ENCODE data around the gene ERCC6. TPM values are rescaled to one million over a fixed set of nuclear protein-coding genes. Genes with fewer than 3 reads are reported as not detected.

The ERCC6 gene
- polyA plus RNA-seq, 1 of the 3 experiments (the other 2 are of a cell fraction) = 4.5 TPM

GRCh38 chr10:49502358-49502757 lies 36.6 kb downstream of the ERCC6 start:
- ChIA-PET CTCF (interaction anchor here (0.9 to 5.3 kb wide), 5 partner anchors 10 to 847 kb away, joined by 3 to 30 read pairs (median 6); no protein-coding TSS in a partner anchor), POLR2A (interaction anchor here (0.6 kb wide), 1 partner anchor 25 kb away, joined by 3 read pairs; no protein-coding TSS in a partner anchor)
- Histone ChIP-seq H3K4me1 (ENCODE audit: control insufficient read depth in 1 of 2, insufficient read depth in 2 of 2, low read depth in 1 of 2, low read length in 1 of 2) (peaks cover 0 to 15% of the 10 kb centered on the region in 2 experiments; a peak in 2 of 4 replicates), H3K79me2 (ENCODE audit: insufficient read depth) (no peaks in the 10 kb centered on the region), H3K9ac (no peak overlapping the region), H3K27ac (ENCODE audit: low read depth in 2 of 2, low read length in 1 of 2) (no peak overlapping the region), H3K9me2 (no peaks in the 10 kb centered on the region), H2AFZ (ENCODE audit: low read depth) (no peak overlapping the region), H3K4me3 (ENCODE audit: low read depth in 2 of 2, low read length in 1 of 2) (no peak overlapping the region), H4K20me1 (ENCODE audit: insufficient read depth) (no peaks in the 10 kb centered on the region), H3K27me3 (ENCODE audit: insufficient read depth) (no peaks in the 10 kb centered on the region), H3K36me3 (replicated peaks in 1 of 2; ENCODE audit: control insufficient read depth in 1 of 2, insufficient read depth in 2 of 2, low read length in 1 of 2) (peaks cover 18 to 33% of the 10 kb centered on the region in 2 experiments), H3F3A (replicated peaks; ENCODE audit: insufficient read depth) (no peaks in the 10 kb centered on the region), H3K4me2 (no peak overlapping the region), H3K9me3 (no peaks in the 10 kb centered on the region)
- DNase-seq = no peak
- no peak for TF ChIP-seq FOSL2 (IDR thresholded peaks at IDR 0.05; ENCODE audit: borderline replicate concordance, low read depth)
- TF ChIP-seq RXRA (IDR thresholded peaks at IDR 0.05; ENCODE audit: borderline replicate concordance, low read depth) = no peak
- TF ChIP-seq MAX (IDR thresholded peaks at IDR 0.05; ENCODE audit: low read depth) = no peak
- TF ChIP-seq EZH2phosphoT487 (IDR thresholded peaks at IDR 0.05; ENCODE audit: borderline replicate concordance, low read depth) = no peak
- 98% methylated on average over 2 of the region's 2 CpGs for WGBS (ENCODE audit: low lambda C conversion rate)

GRCh38 chr10:49500412-49500811 lies 38.5 kb downstream of the ERCC6 start:
- peaks cover 18 to 26% of the 10 kb centered on the region in 2 experiments for H3K36me3 ChIP-seq (replicated peaks in 1 of 2; ENCODE audit: control insufficient read depth in 1 of 2, insufficient read depth in 2 of 2, low read length in 1 of 2)
- H3F3A ChIP-seq (replicated peaks; ENCODE audit: insufficient read depth) = no peaks in the 10 kb centered on the region
- H3K9ac ChIP-seq = no peak overlapping the region
- no peaks in the 10 kb centered on the region for H3K27me3 ChIP-seq (ENCODE audit: insufficient read depth)
- DNase-seq = no peak
- no peaks in the 10 kb centered on the region for H3K9me3 ChIP-seq
- H3K4me1 ChIP-seq (ENCODE audit: control insufficient read depth in 1 of 2, insufficient read depth in 2 of 2, low read depth in 1 of 2, low read length in 1 of 2) = peaks cover 0 to 15% of the 10 kb centered on the region in 2 experiments; a peak in 2 of 4 replicates
- H3K4me3 ChIP-seq (ENCODE audit: low read depth in 2 of 2, low read length in 1 of 2) = no peak overlapping the region
- no peak overlapping the region for H2AFZ ChIP-seq (ENCODE audit: low read depth)
- ChIA-PET POLR2A (no interaction called here), CTCF (interaction anchor here (0.9 to 5.3 kb wide), 7 partner anchors 12 to 844 kb away, joined by 3 to 30 read pairs (median 4); no protein-coding TSS in a partner anchor)
- WGBS (ENCODE audit: low lambda C conversion rate) = 77% methylated on average over 1 of the region's 1 CpG
- TF ChIP-seq GABPA (IDR thresholded peaks at IDR 0.05; ENCODE audit: low read depth) = no peak
- TF ChIP-seq TEAD4 (IDR thresholded peaks at IDR 0.05; ENCODE audit: borderline replicate concordance, insufficient read depth) = no peak
- H3K9me2 ChIP-seq = no peaks in the 10 kb centered on the region
- no peaks in the 10 kb centered on the region for H3K79me2 ChIP-seq (ENCODE audit: insufficient read depth)
- H3K4me2 ChIP-seq = no peak overlapping the region
- H4K20me1 ChIP-seq (ENCODE audit: insufficient read depth) = no peaks in the 10 kb centered on the region
- no peak overlapping the region for H3K27ac ChIP-seq (ENCODE audit: low read depth in 2 of 2, low read length in 1 of 2)

- Histone ChIP-seq H3K27me3 (ENCODE audit: insufficient read depth) (no peaks in the 10 kb centered on the region), H3F3A (replicated peaks; ENCODE audit: insufficient read depth) (no peaks in the 10 kb centered on the region), H3K4me1 (ENCODE audit: control insufficient read depth in 1 of 2, insufficient read depth in 2 of 2, low read depth in 1 of 2, low read length in 1 of 2) (peaks cover 0 to 13% of the 10 kb centered on the region in 2 experiments; a peak in 2 of 4 replicates), H3K9ac (no peak overlapping the region), H2AFZ (ENCODE audit: low read depth) (no peak overlapping the region), H3K79me2 (ENCODE audit: insufficient read depth) (no peaks in the 10 kb centered on the region), H3K9me3 (no peaks in the 10 kb centered on the region), H3K4me2 (no peak overlapping the region), H3K9me2 (no peaks in the 10 kb centered on the region), H3K27ac (ENCODE audit: low read depth in 2 of 2, low read length in 1 of 2) (no peak overlapping the region), H3K36me3 (replicated peaks in 1 of 2; ENCODE audit: control insufficient read depth in 1 of 2, insufficient read depth in 2 of 2, low read length in 1 of 2) (peaks cover 12 to 25% of the 10 kb centered on the region in 2 experiments), H3K4me3 (ENCODE audit: low read depth in 2 of 2, low read length in 1 of 2) (no peak overlapping the region), H4K20me1 (ENCODE audit: insufficient read depth) (no peaks in the 10 kb centered on the region)
- no peak for DNase-seq
- ChIA-PET CTCF (interaction anchor here (1.0 to 5.3 kb wide), 7 partner anchors 11 to 843 kb away, joined by 3 to 30 read pairs (median 4); no protein-coding TSS in a partner anchor), POLR2A (no interaction called here)
- 93% methylated on average over 5 of the region's 5 CpGs for WGBS (ENCODE audit: low lambda C conversion rate)
- TF ChIP-seq JUND (IDR thresholded peaks at IDR 0.05) (no peak), TEAD4 (IDR thresholded peaks at IDR 0.05; ENCODE audit: borderline replicate concordance, insufficient read depth) (no peak), TCF12 (IDR thresholded peaks at IDR 0.05) (no peak), IRF3 (IDR thresholded peaks at IDR 0.05; ENCODE audit: low read depth, low read length) (no peak), FOXM1 (IDR thresholded peaks at IDR 0.05; ENCODE audit: low read depth) (no peak), RFX5 (IDR thresholded peaks at IDR 0.05; ENCODE audit: low read length) (no peak), USF2 (IDR thresholded peaks at IDR 0.05; ENCODE audit: borderline replicate concordance, low read depth, low read length) (no peak)
These were observed 39.5 kb downstream of the ERCC6 start for GRCh38 chr10:49499305-49499851.

All from SK-N-SH (cell line).